Pancreas (tissue), 10 donors: Measurements from ENCODE around the gene GPANK1. TPM values are rescaled to one million over a fixed set of nuclear protein-coding genes. Genes with fewer than 3 reads are reported as not detected.

Experiments used
- ATAC-seq, 4 donors: fragments of 200-7000 bp; cut with Tn5 transposase; one replicate each; pipeline versions ENCODE4 v1.8.0 to v1.9.1; 2020; ENCODE audit warnings: mild to moderate bottlenecking in 4 of 4, moderate library complexity in 4 of 4
- DNase-seq, 6 donors: peaks; one replicate each; pipeline ENCODE4 v3.0.0-alpha.2; 2020
- FAIRE-seq: peaks from 2 replicates; lab custom pipeline; 2012; peaks lifted over from hg19 to GRCh38; lab: Jason Lieb, UNC
- H3K27ac ChIP-seq, 4 donors: fragments of 200-600 bp; sonication (generic); 1 replicate in 3 of 4; 2 replicates in 1 of 4; pipeline versions ENCODE4 v1.5.0 to v1.8.0; 2020
- H3K27me3 ChIP-seq, 4 donors: fragments of 200-600 bp; one replicate each; pipeline ENCODE4 v1.8.0; 2021
- H3K36me3 ChIP-seq, 3 donors: fragments of 200-600 bp; sonication (generic) in 1 of 3; one replicate each; pipeline versions ENCODE4 v1.5.0 to v1.8.0; 2020 to 2021
- H3K4me1 ChIP-seq, 3 donors: fragments of 200-600 bp; one replicate each; pipeline ENCODE4 v1.8.0; 2021
- H3K4me3 ChIP-seq, 4 donors: fragments of 200-600 bp; sonication (generic) in 2 of 4; one replicate each; pipeline versions ENCODE4 v1.5.0 to v1.8.0; 2020 to 2021
- H3K9me3 ChIP-seq, 4 donors: fragments of 200-600 bp; one replicate each; pipeline ENCODE4 v1.8.0; 2021
- CTCF ChIP-seq, 4 donors: fragments of 200-600 bp; sonication (generic) in 3 of 4; IDR thresholded peaks; one replicate each; pipeline versions ENCODE4 v1.5.0 to v1.8.0; 2021; ENCODE audit warnings: antibody characterized with exemption in 4 of 4
- WGBS, 2 donors: extraction: QIAGEN DNeasy Blood & Tissue Kit; methylation state at CpG; one replicate each; pipeline ENCODE4 v1.1.7; 2013; 5-methylcytosine and 5-hydroxymethylcytosine counted together
- intact Hi-C, 3 donors: fragments of 100-400 bp; cut with DNase I; formaldehyde crosslinking; loops; one replicate each; pipeline versions ENCODE4 v1.11.1 to v1.14.2; 2022
- polyA plus RNA-seq, 2 donors: library from polyadenylated mRNA; stranded (reverse); fragments of 200-250 nt; gene quantifications; one replicate each; pipeline ENCODE4 v1.2.3, GENCODE V29; 2013
- total RNA-seq, 6 donors: library from RNA; stranded (reverse); fragmentation: NEBNext Ultra II Directional in 4 of 6; extraction: Animal tissue kit (Norgen Biotek cat#: 25700) in 4 of 6; gene quantifications; one replicate each; pipeline versions ENCODE4 v1.2.1 to v1.2.4, GENCODE V29; 2021 to 2023
- donor health status: healthy with polysubstance abuse.
- donor health status: DM: no; HTN: no; CAD: no; lungs with moderate emphysema.
- donor health status: DM: no; HTN: no; CAD: no.
- donor health status: control.
- donor health status: control.
- donor health status: Bipolar disorder and iron deficiency.
- donor health status: DM: yes; HTN: yes; CAD: no.
- donor health status: DM: no; HTN: no; CAD: no.
- donor health status: DM: no; HTN: no; CAD: no.
- donor health status: DM: yes; HTN: yes; CAD: no.

Gene GPANK1
- total and polyA plus RNA-seq, 8 donors, result 5.5 to 11.6 (median 7.0) TPM

GRCh38 chr6:31665501-31666336 lies 922 bp upstream of the GPANK1 start, which contains the start of gene CSNK2B:
Gene CSNK2B, plus strand, starts transcription at chr6:31666080. Its CDS starts 752 bp downstream, at chr6:31666832.
- intact Hi-C loops, result no loop called here
- TF ChIP-seq CTCF (IDR thresholded peaks at IDR 0.05), result no peak
- peak; percentile 93 to 99 (median 97) for DNase-seq
- WGBS, 2 donors, result 0 to 1% methylated on average over 63 of the region's 63 CpGs
- Histone ChIP-seq H3K9me3 (no peaks in the 10 kb centered on the region), H3K4me1 (peaks cover 11 to 24% (median 23%) of the 10 kb centered on the region in 3 donors), H3K4me3 (peak within 1 kb of the TSS; percentile 66 to 80 (median 74)), H3K36me3 (peaks cover 2 to 37% (median 15%) of the 10 kb centered on the region in 3 donors), H3K27ac (peak within 1 kb of the TSS; percentile 71 to 90 (median 78)), H3K27me3 (no peaks in the 10 kb centered on the region)
- ATAC-seq, result peak; percentile 90 to 94 (median 91)
- FAIRE-seq, result no peak

- Histone ChIP-seq H3K4me1 (peaks cover 13 to 27% (median 25%) of the 10 kb centered on the region in 3 donors), H3K9me3 (no peaks in the 10 kb centered on the region), H3K36me3 (peaks cover 0 to 21% (median 6%) of the 10 kb centered on the region in 3 donors), H3K4me3 (peak overlapping the region; percentile 66 to 80 (median 74)), H3K27me3 (no peaks in the 10 kb centered on the region), H3K27ac (peak overlapping the region; percentile 71 to 90 (median 78))
- WGBS, 2 donors, result 18% methylated on average over 17 of the region's 17 CpGs
- FAIRE-seq (no peak), DNase-seq (peak in 1 of 6 donors; percentile 33), ATAC-seq (no peak)
- no peak for TF ChIP-seq CTCF (IDR thresholded peaks at IDR 0.05)
- intact Hi-C loops, result no loop called here
These were observed 622 bp downstream of the GPANK1 start for GRCh38 chr6:31663961-31664789.

- Histone ChIP-seq H3K4me1 (peaks cover 21 to 35% (median 31%) of the 10 kb centered on the region in 3 donors), H3K27me3 (no peaks in the 10 kb centered on the region), H3K9me3 (no peaks in the 10 kb centered on the region), H3K36me3 (peaks cover 0 to 13% (median 0%) of the 10 kb centered on the region in 3 donors), H3K4me3 (peak overlapping the region in 2 of 4 donors; percentile 66 to 72), H3K27ac (peak overlapping the region in 1 of 4 donors; percentile 90)
- 58 to 61% methylated on average over 9 of the region's 9 CpGs for WGBS, 2 donors
- intact Hi-C loops, result no loop called here
- TF ChIP-seq CTCF (IDR thresholded peaks at IDR 0.05), result no peak
- no peak for ATAC-seq
- FAIRE-seq, result no peak
- DNase-seq, result no peak
These were observed 1.5 kb downstream of the GPANK1 start for GRCh38 chr6:31663126-31663960.

DNA sequence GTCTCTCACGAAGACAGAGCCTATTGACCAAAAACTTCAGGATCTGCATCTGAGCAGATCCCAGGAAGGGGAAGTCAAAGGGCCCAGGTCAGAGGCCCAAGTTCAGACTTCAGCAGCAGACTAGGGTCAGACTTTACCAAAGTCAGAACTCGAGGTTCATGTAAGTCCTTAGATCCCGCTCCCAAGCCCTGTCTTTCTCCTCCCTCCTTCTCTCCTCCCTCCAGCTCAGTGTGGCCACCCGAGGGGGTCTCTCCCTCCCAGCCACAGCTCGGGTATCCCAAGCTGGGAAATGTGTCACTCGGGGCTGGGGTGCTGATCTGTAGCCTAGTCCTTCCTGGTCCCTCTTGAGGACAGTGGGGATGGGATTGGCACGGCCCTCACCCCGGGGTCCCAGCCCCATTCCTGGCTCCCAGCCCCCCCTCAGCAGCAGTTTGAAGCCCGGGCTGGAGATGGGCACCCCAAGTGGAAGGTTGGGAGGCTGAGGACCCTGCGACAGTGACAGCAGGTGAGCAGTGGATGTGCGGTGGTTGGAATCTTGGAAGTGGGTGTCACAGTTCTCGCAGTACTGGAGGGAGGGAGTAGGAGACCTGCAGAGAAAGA lies 2.6 kb downstream of the GPANK1 start:
- WGBS, 2 donors, result 82 to 91% methylated on average over 12 of the region's 12 CpGs
- intact Hi-C loops, result no loop called here
- H3K4me1 ChIP-seq, result peaks cover 27 to 38% (median 28%) of the 10 kb centered on the region in 3 donors
- H3K27me3 ChIP-seq, result no peaks in the 10 kb centered on the region
- H3K36me3 ChIP-seq, result peaks cover 0 to 2% (median 0%) of the 10 kb centered on the region in 3 donors
- DNase-seq (peak in 1 of 6 donors; percentile 22), FAIRE-seq (no peak), ATAC-seq (no peak)
- H3K4me3 ChIP-seq, result no peak overlapping the region
- TF ChIP-seq CTCF (IDR thresholded peaks at IDR 0.05), result no peak
- no peak overlapping the region for H3K27ac ChIP-seq
- no peaks in the 10 kb centered on the region for H3K9me3 ChIP-seq
